ENCODE results near the gene YLPM1. TPM values are rescaled to one million over a fixed set of nuclear protein-coding genes. Genes with fewer than 3 reads are reported as not detected.
A peak's percentile ranks its signal among the peaks of the same experiment; 100 is the strongest.

Gene YLPM1
- total and polyA plus RNA-seq, 10 of the 15 experiments (the other 5 are each of a cell fraction or from before 2014, with no cell fraction given) = 11.1 to 48.2 (median 18.0) TPM

- TF ChIP-seq GABPA (IDR thresholded peaks at IDR 0.05; ENCODE audit: low read depth) = peak; percentile 93
- peak; percentile 35; the same call in 1 of the 2 replicates for TF ChIP-seq CBFB (IDR thresholded peaks at IDR 0.05; ENCODE audit: low read depth)
- no peak for TF ChIP-seq BRCA1 (IDR thresholded peaks at IDR 0.05; ENCODE audit: low read depth, low read length)
- peak; percentile 89 for TF ChIP-seq CBX5 (IDR thresholded peaks at IDR 0.05; ENCODE audit: low read depth)
- peak; percentile 95 for TF ChIP-seq POLR2A (IDR thresholded peaks at IDR 0.05; ENCODE audit: low read depth, low read length)
- peak; percentile 74 for TF ChIP-seq MLLT1 (IDR thresholded peaks at IDR 0.05)
- TF ChIP-seq IKZF2 (IDR thresholded peaks at IDR 0.05) = peak; percentile 70 to 75
- TF ChIP-seq TARDBP (IDR thresholded peaks at IDR 0.05; ENCODE audit: borderline replicate concordance) = 0 out of 2 replicates have a peak, but pooled peaks have one; percentile 22
- peak; percentile 64 for TF ChIP-seq SKIL (IDR thresholded peaks at IDR 0.05; ENCODE audit: low read depth, poor library complexity, severe bottlenecking)
- TF ChIP-seq FOS (IDR thresholded peaks at IDR 0.05; ENCODE audit: borderline replicate concordance, extremely low read depth, insufficient read length) = no peak
- TF ChIP-seq E4F1 (IDR thresholded peaks at IDR 0.05; ENCODE audit: borderline replicate concordance, partially characterized antibody) = peak; percentile 78
- TF ChIP-seq ZNF217 (IDR thresholded peaks at IDR 0.05) = no peak
- peak; percentile 72 for TF ChIP-seq HCFC1 (IDR thresholded peaks at IDR 0.05; ENCODE audit: low read length)
- no peak; the same call in 1 of the 2 replicates for TF ChIP-seq POLR2AphosphoS2 (IDR thresholded peaks at IDR 0.05; ENCODE audit: low read depth, low read length)
- TF ChIP-seq EZH2 (IDR thresholded peaks at IDR 0.05; ENCODE audit: borderline replicate concordance, control insufficient read depth, low read depth, low read length) = no peak
- peak; percentile 88 for TF ChIP-seq NKRF (conservative IDR thresholded peaks at IDR 0.05)
- 0 out of 2 replicates have a peak, but pooled peaks have one; percentile 32 for TF ChIP-seq TCF3 (IDR thresholded peaks at IDR 0.05; ENCODE audit: borderline replicate concordance, insufficient read depth, low read depth, low read length)
- no peak for TF ChIP-seq MAX (IDR thresholded peaks at IDR 0.05; ENCODE audit: low read depth, low read length)
- no peak for TF ChIP-seq ATF3 (IDR thresholded peaks at IDR 0.05; ENCODE audit: borderline replicate concordance, extremely low read depth, low read depth, low read length)
- TF ChIP-seq BHLHE40 (IDR thresholded peaks at IDR 0.05; ENCODE audit: borderline replicate concordance in 1 of 2, low read depth in 2 of 2, low read length in 1 of 2) = peak; percentile 98 to 99
These were observed 118.5 kb downstream of the YLPM1 start, which contains the start of gene DLST (continued) for GRCh38 chr14:74881431-74882102.
